GM18909 (cell line): Measurements from ENCODE around the gene RPL11.
A peak's percentile ranks its signal among the peaks of the same experiment; 100 is the strongest.
"Not testable (repeated sequence)": the region's sequence is repeated elsewhere in the genome, so short reads cannot be mapped to it uniquely, and the experiment has no call there.

ENCODE experiments used
- ATAC-seq: cut with Tn5 transposase; IDR thresholded peaks from one replicate; pipeline ENCODE4 v1.9.1; 2021; ENCODE audit warnings: mild to moderate bottlenecking; ENCODE audit not compliant: unreplicated experiment, poor library complexity

The RPL11 gene

GRCh38 chr1:23682946-23683345 is 8.7 kb upstream of the RPL11 start:
- no peak for ATAC-seq

- ATAC-seq: no peak
Measured at GRCh38 chr1:23684415-23684814, 7.2 kb upstream of the RPL11 start.

- not testable (repeated sequence) for ATAC-seq
Measured at GRCh38 chr1:23685197-23685596, 6.4 kb upstream of the RPL11 start.

- ATAC-seq: not testable (repeated sequence)
Measured at GRCh38 chr1:23687680-23688079, 3.9 kb upstream of the RPL11 start.

- ATAC-seq: not testable (repeated sequence)
Measured at GRCh38 chr1:23688281-23688680, 3.3 kb upstream of the RPL11 start.

GRCh38 chr1:23692308-23692871 is 784 bp downstream of the RPL11 start:
- no peak for ATAC-seq

GRCh38 chr1:23693599-23693998 is 2.0 kb downstream of the RPL11 start:
- no peak for ATAC-seq

GRCh38 chr1:23694371-23694770 is 2.8 kb downstream of the RPL11 start:
- no peak for ATAC-seq

- ATAC-seq: no peak
Measured at GRCh38 chr1:23695667-23696066, 4.1 kb downstream of the RPL11 start.

- no peak for ATAC-seq
Measured at GRCh38 chr1:23696335-23696989, 4.9 kb downstream of the RPL11 start.

- no peak for ATAC-seq
Measured at GRCh38 chr1:23698466-23698865, 6.9 kb downstream of the RPL11 start.

GRCh38 chr1:23699280-23700179 is 7.9 kb downstream of the RPL11 start:
- no peak for ATAC-seq

GRCh38 chr1:23701310-23701709 is 9.7 kb downstream of the RPL11 start:
- no peak for ATAC-seq

GRCh38 chr1:23701996-23702395 is 10.4 kb downstream of the RPL11 start:
- no peak for ATAC-seq

GRCh38 chr1:23704834-23705495 is 13.4 kb downstream of the RPL11 start:
- no peak for ATAC-seq

- ATAC-seq: no peak
Measured at GRCh38 chr1:23709229-23709628, 17.6 kb downstream of the RPL11 start.

GRCh38 chr1:23718482-23718881 is 26.9 kb downstream of the RPL11 start:
- no peak for ATAC-seq

GRCh38 chr1:23719162-23719820 is 27.7 kb downstream of the RPL11 start:
- ATAC-seq: no peak

GRCh38 chr1:23720256-23720995 is 28.8 kb downstream of the RPL11 start:
- ATAC-seq: peak; percentile 62

GRCh38 chr1:23722652-23723051 is 31.0 kb downstream of the RPL11 start:
- no peak for ATAC-seq
